K562 (cell line): Measurements from ENCODE around the gene PPL. TPM values are rescaled to one million over a fixed set of nuclear protein-coding genes. Genes with fewer than 3 reads are reported as not detected.
A peak's percentile ranks its signal among the peaks of the same experiment; 100 is the strongest.

Experiments used
- BRD4 ChIP-seq: fragments of 200-600 bp; sonication (generic); IDR thresholded peaks from 2 replicates; pipeline ENCODE4 v1.6.1; 2017; ENCODE audit warnings: inconsistent platforms
- CHD2 ChIP-seq: IDR thresholded peaks from 2 replicates; pipeline ENCODE4 v1.6.1; 2011; ENCODE audit warnings: low read depth, low read length
- FOXA3 ChIP-seq, 2 experiments: fragments of 450-650 bp in 1 of 2; sonication (generic) in 1 of 2; formaldehyde crosslinking; IDR thresholded peaks in 1 of 2; conservative IDR thresholded peaks in 1 of 2; 2 replicates each; pipeline versions ENCODE4 v1.4.0 to v1.8.0; 2020 to 2022; ENCODE audit warnings: mild to moderate bottlenecking in 2 of 2, missing genetic modification reagents in 1 of 2
- HNRNPL ChIP-seq: fragments of 200-400 bp; formaldehyde crosslinking; IDR thresholded peaks from 2 replicates; pipeline ENCODE4 v1.6.1; 2017; ENCODE audit warnings: low read depth, mild to moderate bottlenecking, low read length
- HNRNPLL ChIP-seq: fragments of 200-400 bp; formaldehyde crosslinking; IDR thresholded peaks from 2 replicates; pipeline ENCODE4 v1.6.1; 2017; ENCODE audit warnings: low read length, low read depth, mild to moderate bottlenecking; ENCODE audit not compliant: poor library complexity, severe bottlenecking
- NCOA4 ChIP-seq: fragments of 450-650 bp; IDR thresholded peaks from 2 replicates; pipeline ENCODE4 v1.6.1; 2018; ENCODE audit warnings: mild to moderate bottlenecking; ENCODE audit not compliant: partially characterized antibody
- PCBP2 ChIP-seq: fragments of 200-400 bp; formaldehyde crosslinking; IDR thresholded peaks from 2 replicates; pipeline ENCODE4 v1.6.1; 2018; ENCODE audit warnings: low read length, low read depth, mild to moderate bottlenecking, moderate library complexity; ENCODE audit not compliant: poor library complexity, severe bottlenecking
- SIRT6 ChIP-seq: IDR thresholded peaks from one replicate; pipeline ENCODE4 v1.6.1; 2012; ENCODE audit warnings: low read depth, mild to moderate bottlenecking, control low read depth, inconsistent platforms, low read length, moderate library complexity
- SRSF7 ChIP-seq: fragments of 200-400 bp; formaldehyde crosslinking; optimal IDR thresholded peaks from 2 replicates; pipeline ENCODE3; 2017; ENCODE audit warnings: mild to moderate bottlenecking, low read depth, low read length
- ZNF140 ChIP-seq: fragments of 250-450 bp; sonication (Bioruptor Pico); IDR thresholded peaks from 2 replicates; pipeline ENCODE4 v1.8.0; 2021; ENCODE audit warnings: moderate library complexity, mild to moderate bottlenecking, inconsistent platforms
- ZNF217 ChIP-seq: sonication (generic); formaldehyde crosslinking; IDR thresholded peaks from 2 replicates; pipeline ENCODE4 v1.8.0; 2022; ENCODE audit warnings: mild to moderate bottlenecking, missing genetic modification reagents
- ZNF695 ChIP-seq: fragments of 450-650 bp; formaldehyde crosslinking; IDR thresholded peaks from 2 replicates; pipeline ENCODE4 v1.4.0; 2020; ENCODE audit warnings: mild to moderate bottlenecking, moderate library complexity
- polyA plus RNA-seq, 8 experiments: library from polyadenylated mRNA; depleted of rRNA in 4 of 8; stranded (reverse) in 5 of 8; unstranded in 3 of 8; fragments of >200 nt; fragmentation: Nextera tagmentation in 2 of 8; fragmentation: Illumina TruSeq in 1 of 8; extraction: Ambion mirVana in 2 of 8; extraction: Trizol in 1 of 8; gene quantifications; 2 replicates each; pipeline versions ENCODE4 v1.2.1 to v1.2.3, GENCODE V29; 2011 to 2014; ENCODE audit warnings: inconsistent platforms in 1 of 8, missing spikeins in 1 of 8
- total RNA-seq, 7 experiments: library from RNA; depleted of rRNA in 6 of 7; stranded (reverse); fragments of >200 nt in 6 of 7; fragmentation: Illumina TruSeq in 2 of 7; extraction: Trizol in 2 of 7; gene quantifications; 2 replicates each; pipeline versions ENCODE4 v1.2.1 to v1.2.3, GENCODE V29; 2011 to 2021; ENCODE audit warnings: low replicate concordance in 1 of 7
- TF ChIP-seq, protein P1 (sequence below): sonication (generic); formaldehyde crosslinking; IDR thresholded peaks from 2 replicates; pipeline ENCODE4 v1.8.0; 2022; ENCODE audit warnings: mild to moderate bottlenecking, missing genetic modification reagents
- TF ChIP-seq, protein P2 (sequence below): fragments of 250-450 bp; sonication (Bioruptor Pico); IDR thresholded peaks from 2 replicates; pipeline ENCODE4 v1.8.0; 2021; ENCODE audit warnings: moderate library complexity, mild to moderate bottlenecking, inconsistent platforms
- TF ChIP-seq, protein P3 (sequence below): sonication (generic); formaldehyde crosslinking; IDR thresholded peaks from 2 replicates; pipeline ENCODE4 v1.8.1; 2022; ENCODE audit warnings: missing genetic modification reagents
- TF ChIP-seq, protein P4 (sequence below): fragments of 250-450 bp; sonication (Bioruptor Pico); IDR thresholded peaks from 2 replicates; pipeline ENCODE4 v1.8.0; 2022; ENCODE audit warnings: moderate library complexity, mild to moderate bottlenecking, inconsistent platforms
- TF ChIP-seq, protein P5 (sequence below): fragments of 250-450 bp; sonication (Bioruptor Pico); IDR thresholded peaks from 2 replicates; pipeline ENCODE4 v1.5.1; 2021; ENCODE audit warnings: mild to moderate bottlenecking
- TF ChIP-seq, protein P6 (sequence below): fragments of 450-650 bp; formaldehyde crosslinking; IDR thresholded peaks from 2 replicates; pipeline ENCODE4 v1.4.0; 2022; ENCODE audit warnings: missing genetic modification characterization

PPL gene
- total and polyA plus RNA-seq, 9 of the 15 experiments (the other 6 are each of a cell fraction or from before 2014, with no cell fraction given): 0.01 to 0.15 (median 0.07) TPM; not detected in 3

DNA sequence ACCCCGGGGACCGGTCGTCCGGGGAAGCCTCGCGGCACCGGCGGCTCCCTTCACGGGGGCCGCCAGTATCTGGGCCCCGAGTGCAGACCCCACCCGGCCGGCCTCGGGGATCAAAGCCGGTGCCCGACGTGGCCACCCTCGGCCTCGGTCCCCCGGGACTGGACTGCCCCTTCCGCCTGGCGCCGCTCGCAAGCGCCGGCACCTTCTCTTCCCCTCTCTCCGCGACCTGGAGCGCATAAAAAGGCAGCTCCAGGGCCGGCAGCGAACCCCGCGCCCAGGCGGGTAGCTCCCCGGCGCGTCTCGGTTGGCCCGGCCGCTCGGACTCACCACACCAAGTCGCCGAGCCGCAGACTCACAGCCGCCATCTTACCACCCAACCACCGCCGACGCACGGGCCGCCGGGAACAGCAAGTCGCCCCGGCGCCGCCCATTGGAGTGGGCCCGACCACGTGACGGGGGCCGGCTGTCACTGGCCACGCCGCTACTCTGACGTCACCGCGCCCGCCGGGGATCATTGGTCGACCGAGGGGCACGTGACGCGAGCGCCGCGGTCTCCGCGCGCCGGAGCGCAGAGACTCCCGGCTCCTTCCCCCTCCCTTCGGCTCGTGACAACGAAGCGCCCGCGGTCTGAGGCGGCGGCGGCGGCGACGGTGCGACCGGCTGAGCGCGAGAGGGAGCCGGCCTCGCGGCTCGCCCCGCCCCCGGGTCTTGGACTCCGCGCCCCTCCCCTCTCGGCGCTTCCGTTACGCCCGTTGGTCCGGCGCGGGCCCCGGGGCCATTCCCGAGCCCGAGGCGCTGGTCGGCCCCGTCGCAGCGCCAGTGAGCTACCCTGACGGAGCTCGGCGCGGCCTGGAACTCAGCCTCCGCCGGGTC lies 89.8 kb downstream of the PPL start, which contains the start of the genes GLYR1 and UBN1 (continued):
- TF ChIP-seq FOXA3 (CRISPR knock-in tag; conservative IDR thresholded peaks at IDR 0.05 in 1 of 2, IDR thresholded peaks at IDR 0.05 in 1 of 2) (no peak), ZNF217 (no peak), SRSF7 (no peak), BRD4 (no peak), ZNF140 (CRISPR knock-in tag) (no peak), NCOA4 (no peak), HNRNPLL (peak; percentile 49), SIRT6 (no peak), ZNF695 (CRISPR knock-in tag) (no peak), CHD2 (peak; percentile 71), PCBP2 (no peak), HNRNPL (no peak)
- TF ChIP-seq, protein P1, sequence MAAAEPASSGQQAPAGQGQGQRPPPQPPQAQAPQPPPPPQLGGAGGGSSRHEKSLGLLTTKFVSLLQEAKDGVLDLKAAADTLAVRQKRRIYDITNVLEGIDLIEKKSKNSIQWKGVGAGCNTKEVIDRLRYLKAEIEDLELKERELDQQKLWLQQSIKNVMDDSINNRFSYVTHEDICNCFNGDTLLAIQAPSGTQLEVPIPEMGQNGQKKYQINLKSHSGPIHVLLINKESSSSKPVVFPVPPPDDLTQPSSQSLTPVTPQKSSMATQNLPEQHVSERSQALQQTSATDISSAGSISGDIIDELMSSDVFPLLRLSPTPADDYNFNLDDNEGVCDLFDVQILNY (CRISPR knock-in tag): no peak
- TF ChIP-seq, protein P2, sequence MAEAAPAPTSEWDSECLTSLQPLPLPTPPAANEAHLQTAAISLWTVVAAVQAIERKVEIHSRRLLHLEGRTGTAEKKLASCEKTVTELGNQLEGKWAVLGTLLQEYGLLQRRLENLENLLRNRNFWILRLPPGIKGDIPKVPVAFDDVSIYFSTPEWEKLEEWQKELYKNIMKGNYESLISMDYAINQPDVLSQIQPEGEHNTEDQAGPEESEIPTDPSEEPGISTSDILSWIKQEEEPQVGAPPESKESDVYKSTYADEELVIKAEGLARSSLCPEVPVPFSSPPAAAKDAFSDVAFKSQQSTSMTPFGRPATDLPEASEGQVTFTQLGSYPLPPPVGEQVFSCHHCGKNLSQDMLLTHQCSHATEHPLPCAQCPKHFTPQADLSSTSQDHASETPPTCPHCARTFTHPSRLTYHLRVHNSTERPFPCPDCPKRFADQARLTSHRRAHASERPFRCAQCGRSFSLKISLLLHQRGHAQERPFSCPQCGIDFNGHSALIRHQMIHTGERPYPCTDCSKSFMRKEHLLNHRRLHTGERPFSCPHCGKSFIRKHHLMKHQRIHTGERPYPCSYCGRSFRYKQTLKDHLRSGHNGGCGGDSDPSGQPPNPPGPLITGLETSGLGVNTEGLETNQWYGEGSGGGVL (CRISPR knock-in tag): no peak
- TF ChIP-seq, protein P3, sequence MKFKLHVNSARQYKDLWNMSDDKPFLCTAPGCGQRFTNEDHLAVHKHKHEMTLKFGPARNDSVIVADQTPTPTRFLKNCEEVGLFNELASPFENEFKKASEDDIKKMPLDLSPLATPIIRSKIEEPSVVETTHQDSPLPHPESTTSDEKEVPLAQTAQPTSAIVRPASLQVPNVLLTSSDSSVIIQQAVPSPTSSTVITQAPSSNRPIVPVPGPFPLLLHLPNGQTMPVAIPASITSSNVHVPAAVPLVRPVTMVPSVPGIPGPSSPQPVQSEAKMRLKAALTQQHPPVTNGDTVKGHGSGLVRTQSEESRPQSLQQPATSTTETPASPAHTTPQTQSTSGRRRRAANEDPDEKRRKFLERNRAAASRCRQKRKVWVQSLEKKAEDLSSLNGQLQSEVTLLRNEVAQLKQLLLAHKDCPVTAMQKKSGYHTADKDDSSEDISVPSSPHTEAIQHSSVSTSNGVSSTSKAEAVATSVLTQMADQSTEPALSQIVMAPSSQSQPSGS (CRISPR knock-in tag): peak; percentile 72; the same call in 1 of the 2 replicates
- TF ChIP-seq, protein P4, sequence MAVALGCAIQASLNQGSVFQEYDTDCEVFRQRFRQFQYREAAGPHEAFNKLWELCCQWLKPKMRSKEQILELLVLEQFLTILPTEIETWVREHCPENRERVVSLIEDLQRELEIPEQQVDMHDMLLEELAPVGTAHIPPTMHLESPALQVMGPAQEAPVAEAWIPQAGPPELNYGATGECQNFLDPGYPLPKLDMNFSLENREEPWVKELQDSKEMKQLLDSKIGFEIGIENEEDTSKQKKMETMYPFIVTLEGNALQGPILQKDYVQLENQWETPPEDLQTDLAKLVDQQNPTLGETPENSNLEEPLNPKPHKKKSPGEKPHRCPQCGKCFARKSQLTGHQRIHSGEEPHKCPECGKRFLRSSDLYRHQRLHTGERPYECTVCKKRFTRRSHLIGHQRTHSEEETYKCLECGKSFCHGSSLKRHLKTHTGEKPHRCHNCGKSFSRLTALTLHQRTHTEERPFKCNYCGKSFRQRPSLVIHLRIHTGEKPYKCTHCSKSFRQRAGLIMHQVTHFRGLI (CRISPR knock-in tag): no peak
- TF ChIP-seq, protein P5, sequence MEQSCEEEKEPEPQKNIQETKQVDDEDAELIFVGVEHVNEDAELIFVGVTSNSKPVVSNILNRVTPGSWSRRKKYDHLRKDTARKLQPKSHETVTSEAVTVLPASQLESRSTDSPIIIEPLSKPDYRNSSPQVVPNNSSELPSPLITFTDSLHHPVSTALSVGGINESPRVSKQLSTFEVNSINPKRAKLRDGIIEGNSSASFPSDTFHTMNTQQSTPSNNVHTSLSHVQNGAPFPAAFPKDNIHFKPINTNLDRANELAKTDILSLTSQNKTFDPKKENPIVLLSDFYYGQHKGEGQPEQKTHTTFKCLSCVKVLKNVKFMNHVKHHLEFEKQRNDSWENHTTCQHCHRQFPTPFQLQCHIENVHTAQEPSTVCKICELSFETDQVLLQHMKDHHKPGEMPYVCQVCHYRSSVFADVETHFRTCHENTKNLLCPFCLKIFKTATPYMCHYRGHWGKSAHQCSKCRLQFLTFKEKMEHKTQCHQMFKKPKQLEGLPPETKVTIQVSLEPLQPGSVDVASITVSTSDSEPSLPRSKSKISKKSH: no peak
- TF ChIP-seq, protein P6, sequence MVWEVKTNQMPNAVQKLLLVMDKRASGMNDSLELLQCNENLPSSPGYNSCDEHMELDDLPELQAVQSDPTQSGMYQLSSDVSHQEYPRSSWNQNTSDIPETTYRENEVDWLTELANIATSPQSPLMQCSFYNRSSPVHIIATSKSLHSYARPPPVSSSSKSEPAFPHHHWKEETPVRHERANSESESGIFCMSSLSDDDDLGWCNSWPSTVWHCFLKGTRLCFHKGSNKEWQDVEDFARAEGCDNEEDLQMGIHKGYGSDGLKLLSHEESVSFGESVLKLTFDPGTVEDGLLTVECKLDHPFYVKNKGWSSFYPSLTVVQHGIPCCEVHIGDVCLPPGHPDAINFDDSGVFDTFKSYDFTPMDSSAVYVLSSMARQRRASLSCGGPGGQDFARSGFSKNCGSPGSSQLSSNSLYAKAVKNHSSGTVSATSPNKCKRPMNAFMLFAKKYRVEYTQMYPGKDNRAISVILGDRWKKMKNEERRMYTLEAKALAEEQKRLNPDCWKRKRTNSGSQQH (CRISPR knock-in tag): 0 out of 2 replicates have a peak, but pooled peaks have one; percentile 24
